ENCODE measurements around the gene GBX1. TPM values are rescaled to one million over a fixed set of nuclear protein-coding genes. Genes with fewer than 3 reads are reported as not detected.

Gene GBX1
- total RNA-seq, 3 donors from 2014 or later, result not detected

GRCh38 chr7:151166629-151167196, 781 bp downstream of the GBX1 start:
- TF ChIP-seq POLR2AphosphoS5 (IDR thresholded peaks at IDR 0.05) (no peak), POLR2A (IDR thresholded peaks at IDR 0.05) (no peak)
- TF ChIP-seq, protein P1, sequence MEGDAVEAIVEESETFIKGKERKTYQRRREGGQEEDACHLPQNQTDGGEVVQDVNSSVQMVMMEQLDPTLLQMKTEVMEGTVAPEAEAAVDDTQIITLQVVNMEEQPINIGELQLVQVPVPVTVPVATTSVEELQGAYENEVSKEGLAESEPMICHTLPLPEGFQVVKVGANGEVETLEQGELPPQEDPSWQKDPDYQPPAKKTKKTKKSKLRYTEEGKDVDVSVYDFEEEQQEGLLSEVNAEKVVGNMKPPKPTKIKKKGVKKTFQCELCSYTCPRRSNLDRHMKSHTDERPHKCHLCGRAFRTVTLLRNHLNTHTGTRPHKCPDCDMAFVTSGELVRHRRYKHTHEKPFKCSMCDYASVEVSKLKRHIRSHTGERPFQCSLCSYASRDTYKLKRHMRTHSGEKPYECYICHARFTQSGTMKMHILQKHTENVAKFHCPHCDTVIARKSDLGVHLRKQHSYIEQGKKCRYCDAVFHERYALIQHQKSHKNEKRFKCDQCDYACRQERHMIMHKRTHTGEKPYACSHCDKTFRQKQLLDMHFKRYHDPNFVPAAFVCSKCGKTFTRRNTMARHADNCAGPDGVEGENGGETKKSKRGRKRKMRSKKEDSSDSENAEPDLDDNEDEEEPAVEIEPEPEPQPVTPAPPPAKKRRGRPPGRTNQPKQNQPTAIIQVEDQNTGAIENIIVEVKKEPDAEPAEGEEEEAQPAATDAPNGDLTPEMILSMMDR (IDR thresholded peaks at IDR 0.05), result no peak
- H3K4me1 ChIP-seq, result peaks cover 0 to 11% of the 10 kb centered on the region in 2 donors
- no peaks in the 10 kb centered on the region for H3K36me3 ChIP-seq
- peak overlapping the region; percentile 37 to 74 (median 51) for H3K4me3 ChIP-seq
- H3K9me3 ChIP-seq, result no peaks in the 10 kb centered on the region
- intact Hi-C loops (cut with DNase I; ENCODE audit: low total_unique reads), result no loop called here
- no peak overlapping the region for H3K27ac ChIP-seq
- no peak for DNase-seq (ENCODE audit: low spot score in 2 of 2)
- H3K27me3 ChIP-seq, result peaks cover 2 to 43% of the 10 kb centered on the region in 2 donors

- Histone ChIP-seq H3K4me1 (peaks cover 0 to 1% of the 10 kb centered on the region in 2 donors), H3K27me3 (peaks cover 0 to 23% of the 10 kb centered on the region in 2 donors), H3K9me3 (no peaks in the 10 kb centered on the region), H3K27ac (no peak overlapping the region), H3K4me3 (no peak overlapping the region), H3K36me3 (no peaks in the 10 kb centered on the region)
- TF ChIP-seq POLR2A (IDR thresholded peaks at IDR 0.05), result no peak
- TF ChIP-seq, protein P1 (IDR thresholded peaks at IDR 0.05), result no peak
- TF ChIP-seq POLR2AphosphoS5 (IDR thresholded peaks at IDR 0.05), result no peak
- intact Hi-C loops (cut with DNase I; ENCODE audit: low total_unique reads), result no loop called here
- DNase-seq (ENCODE audit: low spot score in 2 of 2), result no peak
Measured at GRCh38 chr7:151161757-151162156, 5.7 kb downstream of the GBX1 start.

DNA sequence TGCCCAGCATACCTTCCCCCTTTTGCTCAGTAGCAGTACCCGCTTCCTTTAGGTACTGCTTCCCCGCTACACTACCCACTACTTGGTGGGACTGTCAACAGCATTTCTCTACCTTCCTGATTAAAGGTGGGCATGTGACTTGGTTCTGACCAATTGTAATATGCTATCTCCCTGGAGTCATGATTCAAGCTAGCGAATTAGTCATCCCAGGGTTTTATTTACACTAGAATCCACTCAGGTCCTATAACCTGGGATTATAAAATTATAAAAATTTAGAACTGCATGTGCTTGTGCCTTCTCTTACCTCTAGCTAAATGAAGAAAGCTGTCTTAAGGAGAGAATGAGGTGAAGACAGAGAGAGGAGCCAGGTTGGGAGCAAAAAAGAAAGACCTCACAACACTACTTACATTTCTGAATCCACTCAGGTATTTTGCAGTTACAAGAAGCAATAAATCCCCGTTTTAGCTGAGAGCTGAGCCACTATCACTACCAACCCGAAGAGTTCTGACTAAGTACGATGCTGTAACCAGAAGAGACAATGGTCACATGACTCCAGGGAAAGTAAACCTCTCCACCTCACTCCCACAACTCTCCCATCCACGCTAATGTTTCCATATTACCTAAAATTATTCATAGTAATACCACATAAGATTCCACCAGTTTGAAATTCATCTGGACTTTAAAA, 9.7 kb downstream of the GBX1 start:
- no peak overlapping the region for H3K4me3 ChIP-seq
- no peaks in the 10 kb centered on the region for H3K9me3 ChIP-seq
- H3K27ac ChIP-seq, result no peak overlapping the region
- peaks cover 0 to under 1% of the 10 kb centered on the region in 2 donors for H3K27me3 ChIP-seq
- TF ChIP-seq POLR2AphosphoS5 (IDR thresholded peaks at IDR 0.05) (no peak), POLR2A (IDR thresholded peaks at IDR 0.05) (no peak)
- TF ChIP-seq, protein P1 (IDR thresholded peaks at IDR 0.05), result no peak
- no peaks in the 10 kb centered on the region for H3K36me3 ChIP-seq
- DNase-seq (ENCODE audit: low spot score in 2 of 2), result no peak
- no peaks in the 10 kb centered on the region for H3K4me1 ChIP-seq
- intact Hi-C loops (cut with DNase I; ENCODE audit: low total_unique reads), result no loop called here

- no peak for DNase-seq (ENCODE audit: low spot score in 2 of 2)
- H3K27me3 ChIP-seq, result no peaks in the 10 kb centered on the region
- no peaks in the 10 kb centered on the region for H3K36me3 ChIP-seq
- no peaks in the 10 kb centered on the region for H3K9me3 ChIP-seq
- intact Hi-C loops (cut with DNase I; ENCODE audit: low total_unique reads), result no loop called here
- H3K4me3 ChIP-seq, result no peak overlapping the region
- TF ChIP-seq POLR2AphosphoS5 (IDR thresholded peaks at IDR 0.05) (no peak), POLR2A (IDR thresholded peaks at IDR 0.05) (no peak)
- TF ChIP-seq, protein P1 (IDR thresholded peaks at IDR 0.05), result no peak
- no peak overlapping the region for H3K27ac ChIP-seq
- H3K4me1 ChIP-seq, result no peaks in the 10 kb centered on the region
Measured at GRCh38 chr7:151152643-151153513, 14.6 kb downstream of the GBX1 start.

Measured in breast epithelium (tissue), 4 donors.